GM21528 (cell line): ENCODE results near the gene IFI27.
"Not testable (repeated sequence)": the region's sequence is repeated elsewhere in the genome, so short reads cannot be mapped to it uniquely, and the experiment has no call there.

Source experiments
- ATAC-seq: cut with Tn5 transposase; IDR thresholded peaks from one replicate; pipeline ENCODE4 v1.9.1; 2021; ENCODE audit warnings: mild to moderate bottlenecking, moderate library complexity; ENCODE audit not compliant: unreplicated experiment, low FRiP score

The IFI27 gene

GRCh38 chr14:94144765-94145164, 34.2 kb downstream of the IFI27 start:
- no peak for ATAC-seq

DNA sequence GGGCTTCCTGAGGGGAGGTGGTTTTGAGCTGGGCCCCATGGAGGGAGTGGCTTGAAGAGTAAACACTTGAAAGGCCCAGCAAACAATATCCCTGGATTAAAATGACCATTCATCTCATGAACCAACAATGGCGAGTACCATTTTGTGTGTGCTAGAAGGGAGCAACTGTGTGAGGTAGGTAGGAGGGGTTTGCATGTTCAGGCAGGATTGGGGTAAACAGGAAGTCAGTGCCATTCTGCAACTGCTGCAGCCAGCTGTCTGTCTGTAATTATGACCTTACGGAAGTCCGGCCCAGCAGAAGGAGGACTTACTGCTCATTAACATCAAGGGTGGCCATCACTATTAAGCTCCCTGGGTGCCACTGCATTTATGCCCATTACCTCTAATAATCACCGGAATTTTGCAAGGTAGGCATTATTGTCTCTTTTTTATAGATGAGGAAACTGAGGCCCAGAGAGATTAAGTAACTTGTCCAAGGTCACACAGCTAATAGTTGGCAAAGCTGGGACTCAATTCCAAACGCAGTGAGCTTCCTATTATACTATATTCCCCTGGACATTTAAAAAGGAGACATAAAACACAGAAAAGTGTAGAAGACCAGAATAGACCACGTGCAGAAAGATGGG, 35.5 kb downstream of the IFI27 start:
- no peak for ATAC-seq

DNA sequence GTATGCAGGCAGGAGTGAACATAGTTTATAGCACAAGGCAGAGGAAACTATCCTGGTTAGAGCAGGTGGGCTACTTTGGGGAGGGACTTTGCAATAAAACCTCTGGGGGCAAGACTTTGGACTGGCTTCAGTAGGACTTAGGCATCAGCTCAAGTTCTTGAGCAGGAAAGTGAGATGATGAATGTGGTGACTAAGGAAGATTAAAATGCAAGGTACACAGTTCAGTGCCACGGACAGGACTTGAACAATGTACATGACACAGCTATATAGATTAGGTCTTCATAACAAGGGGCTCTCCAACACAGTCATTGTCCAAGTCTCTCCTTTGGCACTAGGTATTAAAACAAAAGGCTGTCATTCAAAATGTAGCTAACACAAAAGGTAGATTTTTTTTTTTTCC, 42.1 kb downstream of the IFI27 start:
- ATAC-seq: no peak

DNA sequence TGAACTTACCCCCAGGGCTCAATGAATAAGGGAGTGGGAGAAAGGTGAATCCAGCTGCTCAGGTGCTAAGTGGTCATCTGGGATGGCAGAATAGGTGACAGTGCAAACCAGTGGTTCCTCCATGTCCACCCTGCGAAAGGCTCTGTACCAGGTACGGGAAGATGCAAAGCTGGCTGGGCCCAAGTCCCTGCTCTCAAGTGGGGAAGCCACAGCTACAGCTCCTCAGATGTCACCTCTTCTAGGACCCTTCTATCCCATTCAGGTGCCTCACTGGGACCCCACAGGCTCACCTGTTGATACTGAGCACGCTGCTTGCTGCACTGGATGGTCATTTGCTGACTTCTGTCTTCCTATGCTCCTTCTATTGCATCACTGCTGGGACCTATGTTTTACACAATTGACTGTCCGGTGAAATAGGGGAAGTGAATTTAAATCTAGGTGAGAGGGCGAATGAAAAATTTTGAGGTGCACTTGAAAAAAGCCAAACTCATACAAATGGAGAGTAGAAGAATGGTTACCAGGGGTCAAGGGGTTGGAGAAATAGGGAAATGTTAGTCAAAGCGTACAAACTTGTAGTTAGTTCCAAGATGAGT, 43.3 kb downstream of the IFI27 start:
- no peak for ATAC-seq

DNA sequence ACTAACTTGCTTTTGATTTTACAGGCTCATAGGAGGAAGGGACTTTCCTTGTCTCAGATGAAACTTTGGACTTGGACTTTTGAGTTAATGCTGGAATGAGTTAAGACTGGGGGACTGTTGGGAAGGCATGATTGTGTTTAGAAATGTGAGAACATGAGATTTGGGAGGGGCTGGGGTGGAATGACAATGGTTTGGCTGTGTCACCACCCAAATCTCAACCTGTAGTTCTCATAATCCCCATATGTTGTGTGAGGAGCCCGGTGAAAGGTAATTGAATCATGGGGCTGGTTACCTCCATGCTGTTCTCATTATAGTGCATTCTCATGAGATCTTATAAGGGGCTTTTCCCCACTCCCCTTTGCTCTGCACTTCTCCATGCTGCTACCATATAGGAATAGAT, 45.6 kb downstream of the IFI27 start:
- not testable (repeated sequence) for ATAC-seq

DNA sequence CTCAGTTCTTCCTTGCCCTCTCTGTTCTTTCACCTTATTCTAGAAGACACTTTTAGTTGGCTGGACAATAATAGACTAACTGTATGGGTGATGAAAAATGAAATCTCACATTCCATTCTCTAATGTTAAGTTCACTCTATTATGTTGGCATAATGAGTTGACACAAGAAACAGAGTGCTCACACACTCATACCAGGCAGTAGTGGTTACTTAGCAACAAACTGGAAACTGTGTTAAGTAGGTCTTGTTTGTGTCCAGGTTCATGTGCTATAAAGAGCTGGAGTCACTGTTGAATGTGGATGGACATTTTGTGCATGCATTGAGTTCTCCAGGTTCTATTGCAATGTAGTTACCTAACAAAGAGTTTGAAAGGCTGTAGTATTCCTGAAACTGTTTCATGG, 46.7 kb downstream of the IFI27 start:
- ATAC-seq: no peak

GRCh38 chr14:94158239-94158883, 47.8 kb downstream of the IFI27 start:
- ATAC-seq: no peak

GRCh38 chr14:94161058-94161457, 50.5 kb downstream of the IFI27 start:
- no peak for ATAC-seq

DNA sequence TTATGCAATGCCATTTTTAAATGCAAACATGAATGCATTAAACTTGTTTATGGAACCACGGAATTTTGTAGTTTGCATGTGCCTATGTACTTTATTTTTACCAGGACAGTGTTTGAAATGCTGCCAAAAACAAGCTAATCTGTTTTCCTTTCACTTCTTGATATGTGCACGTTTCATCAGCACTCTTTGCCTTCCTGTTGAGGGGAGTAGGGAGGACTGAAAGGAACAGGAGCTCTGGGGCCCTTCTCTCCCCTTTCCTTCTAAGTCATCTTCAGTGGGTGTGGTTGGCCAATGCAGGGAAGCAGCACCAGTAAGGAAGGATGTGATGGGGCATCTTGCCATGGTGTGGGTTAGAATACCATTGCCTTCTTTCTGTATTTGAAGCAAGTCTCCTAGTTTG, 51.4 kb downstream of the IFI27 start:
- ATAC-seq: no peak

GRCh38 chr14:94162466-94162865, 51.9 kb downstream of the IFI27 start:
- no peak for ATAC-seq

DNA sequence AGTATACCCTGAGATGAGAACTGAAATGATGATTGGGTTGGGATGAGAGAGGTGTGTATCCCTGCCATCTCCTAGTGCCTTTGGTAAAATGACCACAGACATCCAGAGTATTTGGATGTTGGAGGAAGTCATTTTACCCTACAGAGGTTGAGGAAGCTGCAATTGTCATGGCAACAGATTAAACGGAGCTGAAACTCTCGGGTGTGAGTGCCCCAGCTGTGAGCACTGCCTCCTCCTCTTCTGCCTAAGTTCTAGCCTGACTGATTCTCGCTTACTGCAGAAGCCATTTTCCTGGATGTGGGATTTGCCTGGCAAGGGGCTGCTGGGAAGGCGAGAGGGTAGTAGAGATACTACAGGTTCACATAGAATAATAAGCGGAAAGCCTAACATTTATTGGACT, 53.3 kb downstream of the IFI27 start:
- ATAC-seq: no peak

- no peak for ATAC-seq
Observed at GRCh38 chr14:94164685-94165431, 54.3 kb downstream of the IFI27 start.

- ATAC-seq: no peak
Observed at GRCh38 chr14:94165744-94166143, 55.2 kb downstream of the IFI27 start.
